HL-60 (cell line): ENCODE measurements around the gene AGAP1.
A peak's percentile ranks its signal among the peaks of the same experiment; 100 is the strongest.

Experiments
- DNase-seq, 2 experiments: peaks; one replicate each; pipeline ENCODE4 v3.0.0-alpha.2; 2010 to 2020; ENCODE audit warnings: low read depth in 1 of 2, low spot score in 1 of 2
- H3K27ac ChIP-seq: fragments of 250-450 bp; sonication (Bioruptor Pico); replicated peaks from 2 replicates; pipeline ENCODE4 v1.5.1; 2020; ENCODE audit warnings: mild to moderate bottlenecking, moderate library complexity
- H3K27me3 ChIP-seq: fragments of 250-450 bp; sonication (Bioruptor Pico); 2 replicates; pipeline ENCODE4 v1.5.1; 2021; ENCODE audit warnings: mild to moderate bottlenecking, moderate library complexity; ENCODE audit not compliant: insufficient read depth, poor library complexity, severe bottlenecking
- H3K4me3 ChIP-seq: replicated peaks from 2 replicates; pipeline ENCODE4 v1.5.1; 2011; ENCODE audit warnings: mild to moderate bottlenecking, control low read depth, low read length; ENCODE audit not compliant: insufficient read depth
- GABPA ChIP-seq: IDR thresholded peaks from 2 replicates; pipeline ENCODE4 v1.6.1; 2012; ENCODE audit warnings: low read depth
- POLR2AphosphoS5 ChIP-seq: IDR thresholded peaks from 2 replicates; pipeline ENCODE4 v1.6.1; 2012; ENCODE audit warnings: low read depth
- SPI1 ChIP-seq: IDR thresholded peaks from 2 replicates; pipeline ENCODE4 v1.6.1; 2012; ENCODE audit warnings: low read depth, mild to moderate bottlenecking, borderline replicate concordance
- TF ChIP-seq, protein P1 (sequence below): IDR thresholded peaks from 2 replicates; pipeline ENCODE4 v1.6.1; 2012; ENCODE audit warnings: low read depth; ENCODE audit not compliant: insufficient replicate concordance
- TF ChIP-seq, protein P2 (sequence below): IDR thresholded peaks from one replicate; pipeline ENCODE4 v1.5.1; 2011; ENCODE audit warnings: low read length, control low read depth, inconsistent platforms; ENCODE audit not compliant: insufficient read depth

Gene AGAP1

DNA sequence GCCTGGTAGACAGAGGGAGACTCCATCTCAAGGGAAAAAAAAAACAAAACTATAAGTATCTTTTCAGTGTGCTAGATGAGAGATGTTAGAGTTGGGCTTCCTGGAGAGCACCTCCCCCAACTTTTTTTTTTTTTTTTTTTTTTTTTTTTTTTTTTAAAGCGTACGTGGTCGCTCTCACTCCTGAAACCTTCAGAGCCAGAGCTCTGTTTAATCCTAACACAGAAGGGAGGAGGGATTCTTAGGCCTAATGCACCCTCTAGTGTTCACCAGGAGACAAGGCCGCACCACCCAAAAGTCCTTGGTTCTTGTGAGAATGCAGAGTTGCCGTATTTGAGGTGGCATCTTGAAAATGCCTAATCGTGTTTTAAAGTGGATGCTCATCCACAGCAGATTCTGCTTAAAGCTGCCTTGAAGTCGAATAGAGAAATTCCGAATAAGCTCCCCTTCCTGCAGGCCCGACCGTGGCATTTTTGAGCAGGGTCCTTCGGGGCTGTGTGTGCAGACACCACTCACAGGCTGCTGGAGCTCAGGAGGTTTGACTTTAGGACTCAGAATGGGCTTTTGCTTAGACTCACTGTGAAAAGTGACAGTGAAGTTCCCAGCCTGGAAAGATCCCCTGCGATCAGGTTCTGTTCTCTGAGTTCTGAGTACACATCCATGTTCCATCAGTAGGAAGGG, 252.6 kb downstream of the AGAP1 start:
- H3K27me3 ChIP-seq: peaks cover 2% of the 10 kb centered on the region
- no peak overlapping the region for H3K27ac ChIP-seq
- DNase-seq: peak; percentile 20 to 44
- TF ChIP-seq, protein P1, sequence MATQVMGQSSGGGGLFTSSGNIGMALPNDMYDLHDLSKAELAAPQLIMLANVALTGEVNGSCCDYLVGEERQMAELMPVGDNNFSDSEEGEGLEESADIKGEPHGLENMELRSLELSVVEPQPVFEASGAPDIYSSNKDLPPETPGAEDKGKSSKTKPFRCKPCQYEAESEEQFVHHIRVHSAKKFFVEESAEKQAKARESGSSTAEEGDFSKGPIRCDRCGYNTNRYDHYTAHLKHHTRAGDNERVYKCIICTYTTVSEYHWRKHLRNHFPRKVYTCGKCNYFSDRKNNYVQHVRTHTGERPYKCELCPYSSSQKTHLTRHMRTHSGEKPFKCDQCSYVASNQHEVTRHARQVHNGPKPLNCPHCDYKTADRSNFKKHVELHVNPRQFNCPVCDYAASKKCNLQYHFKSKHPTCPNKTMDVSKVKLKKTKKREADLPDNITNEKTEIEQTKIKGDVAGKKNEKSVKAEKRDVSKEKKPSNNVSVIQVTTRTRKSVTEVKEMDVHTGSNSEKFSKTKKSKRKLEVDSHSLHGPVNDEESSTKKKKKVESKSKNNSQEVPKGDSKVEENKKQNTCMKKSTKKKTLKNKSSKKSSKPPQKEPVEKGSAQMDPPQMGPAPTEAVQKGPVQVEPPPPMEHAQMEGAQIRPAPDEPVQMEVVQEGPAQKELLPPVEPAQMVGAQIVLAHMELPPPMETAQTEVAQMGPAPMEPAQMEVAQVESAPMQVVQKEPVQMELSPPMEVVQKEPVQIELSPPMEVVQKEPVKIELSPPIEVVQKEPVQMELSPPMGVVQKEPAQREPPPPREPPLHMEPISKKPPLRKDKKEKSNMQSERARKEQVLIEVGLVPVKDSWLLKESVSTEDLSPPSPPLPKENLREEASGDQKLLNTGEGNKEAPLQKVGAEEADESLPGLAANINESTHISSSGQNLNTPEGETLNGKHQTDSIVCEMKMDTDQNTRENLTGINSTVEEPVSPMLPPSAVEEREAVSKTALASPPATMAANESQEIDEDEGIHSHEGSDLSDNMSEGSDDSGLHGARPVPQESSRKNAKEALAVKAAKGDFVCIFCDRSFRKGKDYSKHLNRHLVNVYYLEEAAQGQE: no peak
- TF ChIP-seq, protein P2, sequence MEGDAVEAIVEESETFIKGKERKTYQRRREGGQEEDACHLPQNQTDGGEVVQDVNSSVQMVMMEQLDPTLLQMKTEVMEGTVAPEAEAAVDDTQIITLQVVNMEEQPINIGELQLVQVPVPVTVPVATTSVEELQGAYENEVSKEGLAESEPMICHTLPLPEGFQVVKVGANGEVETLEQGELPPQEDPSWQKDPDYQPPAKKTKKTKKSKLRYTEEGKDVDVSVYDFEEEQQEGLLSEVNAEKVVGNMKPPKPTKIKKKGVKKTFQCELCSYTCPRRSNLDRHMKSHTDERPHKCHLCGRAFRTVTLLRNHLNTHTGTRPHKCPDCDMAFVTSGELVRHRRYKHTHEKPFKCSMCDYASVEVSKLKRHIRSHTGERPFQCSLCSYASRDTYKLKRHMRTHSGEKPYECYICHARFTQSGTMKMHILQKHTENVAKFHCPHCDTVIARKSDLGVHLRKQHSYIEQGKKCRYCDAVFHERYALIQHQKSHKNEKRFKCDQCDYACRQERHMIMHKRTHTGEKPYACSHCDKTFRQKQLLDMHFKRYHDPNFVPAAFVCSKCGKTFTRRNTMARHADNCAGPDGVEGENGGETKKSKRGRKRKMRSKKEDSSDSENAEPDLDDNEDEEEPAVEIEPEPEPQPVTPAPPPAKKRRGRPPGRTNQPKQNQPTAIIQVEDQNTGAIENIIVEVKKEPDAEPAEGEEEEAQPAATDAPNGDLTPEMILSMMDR: peak; percentile 74
- H3K4me3 ChIP-seq: no peak overlapping the region

DNA sequence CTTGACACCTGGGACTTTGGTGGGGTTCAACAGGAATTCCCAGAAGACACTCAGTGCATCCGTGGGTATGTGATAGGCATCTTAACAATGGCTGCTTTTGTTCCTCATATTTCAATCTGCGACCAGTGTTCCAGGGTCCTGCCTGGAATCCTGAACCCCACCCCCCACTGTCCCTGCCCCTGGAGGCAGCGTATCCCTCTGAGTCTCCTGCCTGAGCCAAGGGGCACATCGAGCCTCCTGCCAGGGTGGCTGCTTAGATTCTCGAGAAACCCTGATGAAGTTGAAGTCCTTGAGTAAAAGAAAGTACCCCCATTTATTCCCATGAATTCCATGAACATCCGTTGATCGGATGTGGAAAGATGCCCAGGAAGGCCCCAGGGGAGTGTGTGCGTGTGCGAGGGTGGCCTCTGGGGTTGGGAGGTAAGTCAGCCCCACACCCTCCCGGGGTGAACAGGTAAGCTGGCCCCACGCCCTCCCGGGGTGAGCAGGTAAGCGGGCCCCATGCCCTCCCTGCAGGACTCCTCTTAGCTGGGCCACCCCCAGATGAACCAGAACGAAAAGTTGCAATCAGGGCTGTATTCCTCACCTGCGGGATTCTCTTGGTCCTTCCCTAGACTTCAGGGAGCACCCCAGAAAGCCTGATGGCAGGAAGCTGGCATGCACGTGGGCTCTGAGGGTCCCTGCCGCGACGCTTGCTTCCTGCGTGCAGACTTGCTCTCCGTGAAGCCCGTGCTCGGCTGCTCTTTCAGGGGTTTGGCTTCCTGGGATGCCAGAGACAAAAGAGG, 253.3 kb downstream of the AGAP1 start:
- no peak for TF ChIP-seq POLR2AphosphoS5
- no peak for TF ChIP-seq GABPA
- TF ChIP-seq, protein P1: no peak
- TF ChIP-seq SPI1: no peak
- TF ChIP-seq, protein P2: no peak
- H3K27me3 ChIP-seq: peaks cover 2% of the 10 kb centered on the region
- no peak overlapping the region for H3K4me3 ChIP-seq
- H3K27ac ChIP-seq: no peak overlapping the region
- no peak for DNase-seq

DNA sequence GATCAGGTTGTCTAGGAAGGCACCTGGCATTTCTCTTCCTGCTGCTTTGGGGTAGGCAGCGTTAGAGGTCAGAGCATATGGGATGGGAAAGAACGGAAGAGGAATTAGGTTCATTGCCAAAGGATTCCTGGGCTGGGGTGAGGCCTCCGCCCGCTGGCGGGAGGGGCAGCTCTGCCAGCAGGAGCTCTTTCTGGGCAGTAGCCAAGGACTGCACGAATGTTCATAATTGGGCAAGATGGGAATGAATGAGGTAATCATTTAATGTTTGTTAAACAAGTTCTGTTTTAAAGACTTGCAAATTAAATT, 253.9 kb downstream of the AGAP1 start:
- Histone ChIP-seq H3K27ac (no peak overlapping the region), H3K27me3 (peaks cover 2% of the 10 kb centered on the region), H3K4me3 (no peak overlapping the region)
- DNase-seq: no peak
- TF ChIP-seq SPI1 (no peak), POLR2AphosphoS5 (no peak), GABPA (no peak)
- TF ChIP-seq, protein P2: no peak
- TF ChIP-seq, protein P1: no peak
